Right lung (tissue), 10 donors: ENCODE results near the gene FBN3. TPM values are rescaled to one million over a fixed set of nuclear protein-coding genes. Genes with fewer than 3 reads are reported as not detected.
"Not testable (repeated sequence)": the region's sequence is repeated elsewhere in the genome, so short reads cannot be mapped to it uniquely, and the experiment has no call there.

Experiments used
- DNase-seq, 2 donors: peaks; one replicate each; pipeline ENCODE4 v3.0.0-alpha.2; 2013
- long read RNA-seq, 8 donors: transcript quantifications; one replicate each; lab custom pipeline, GENCODE V29; 2026
- polyA plus RNA-seq, 5 donors: library from polyadenylated mRNA; unstranded; fragments of 120-200 nt; gene quantifications; one replicate each; pipeline versions ENCODE4 v1.2.1 to v1.2.3, GENCODE V29; 2013; ENCODE audit warnings: inconsistent platforms in 1 of 5, low replicate concordance in 1 of 5; ENCODE audit not compliant: insufficient read length in 5 of 5, insufficient read depth in 1 of 5

Gene FBN3
- 10 to 100 TPM; 52.4 to 74.3 (median 54.0) TPM for polyA plus RNA-seq
- long read RNA-seq, donor 1, result 0 reads
- long read RNA-seq, donor 2, result 0 reads
- long read RNA-seq, donor 3, result 0 reads
- long read RNA-seq, donor 4, result 0 reads
- long read RNA-seq, donor 5, partial matches to known transcripts, result 0 of 1 reads
- long read RNA-seq, donor 5, other reads (novel, unspliced or antisense), result 0 of 1 reads
- long read RNA-seq, donor 6, partial matches to known transcripts, result 123 of 134 reads
- long read RNA-seq, donor 6, other reads (novel, unspliced or antisense), result 10 of 134 reads
- long read RNA-seq, donor 7, partial matches to known transcripts, result 271 of 283 reads
- long read RNA-seq, donor 7, other reads (novel, unspliced or antisense), result 12 of 283 reads
- long read RNA-seq, donor 8, result 0 reads

DNA sequence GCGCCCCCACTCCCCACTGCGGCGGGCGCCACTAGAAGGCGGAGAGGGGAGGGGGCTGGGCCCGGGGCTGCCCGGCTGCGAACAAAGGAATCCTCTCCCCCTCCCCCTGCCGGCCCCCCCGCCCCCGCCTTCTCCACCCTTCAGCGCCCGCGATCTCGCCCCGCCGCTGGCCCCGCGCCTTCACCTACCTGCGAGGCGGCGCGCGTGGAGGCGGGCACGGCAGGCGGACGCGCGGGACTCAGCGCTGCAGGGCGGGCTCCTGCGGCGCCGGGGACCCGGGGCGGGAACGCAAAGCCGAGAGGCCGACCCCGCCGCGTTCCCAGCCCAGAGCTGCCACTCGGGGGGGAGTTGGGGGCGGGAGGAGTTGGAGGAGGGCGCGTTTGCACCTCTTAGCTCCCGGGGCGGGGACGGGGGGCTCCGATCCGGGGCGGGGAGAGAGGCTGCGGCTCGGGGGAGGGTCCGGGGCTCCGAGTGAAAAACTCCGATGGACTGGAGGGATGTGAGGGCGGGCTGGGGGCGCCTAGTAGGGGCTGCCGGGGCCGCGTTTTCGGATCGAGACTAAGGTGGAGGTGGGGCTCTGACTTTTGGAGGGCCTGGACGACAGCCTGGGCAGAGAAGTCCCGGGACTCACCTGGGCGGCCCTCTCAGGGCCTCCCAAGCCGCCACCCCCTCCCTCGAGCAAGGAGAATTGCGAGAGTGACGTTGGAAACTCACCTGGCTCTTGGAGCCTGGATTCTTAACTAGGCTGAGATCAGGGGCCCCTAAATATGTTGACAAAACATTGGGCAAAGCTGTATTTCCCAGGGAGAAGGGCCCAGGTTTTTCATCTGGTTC is at the start of gene FBN3:
Gene FBN3 (minus strand): TSS at position 332 of the 834 bp plus-strand sequence. CDS start 2,112 bp downstream, outside the sequence.
- peak in 1 of 2 donors; percentile 40 for DNase-seq

DNA sequence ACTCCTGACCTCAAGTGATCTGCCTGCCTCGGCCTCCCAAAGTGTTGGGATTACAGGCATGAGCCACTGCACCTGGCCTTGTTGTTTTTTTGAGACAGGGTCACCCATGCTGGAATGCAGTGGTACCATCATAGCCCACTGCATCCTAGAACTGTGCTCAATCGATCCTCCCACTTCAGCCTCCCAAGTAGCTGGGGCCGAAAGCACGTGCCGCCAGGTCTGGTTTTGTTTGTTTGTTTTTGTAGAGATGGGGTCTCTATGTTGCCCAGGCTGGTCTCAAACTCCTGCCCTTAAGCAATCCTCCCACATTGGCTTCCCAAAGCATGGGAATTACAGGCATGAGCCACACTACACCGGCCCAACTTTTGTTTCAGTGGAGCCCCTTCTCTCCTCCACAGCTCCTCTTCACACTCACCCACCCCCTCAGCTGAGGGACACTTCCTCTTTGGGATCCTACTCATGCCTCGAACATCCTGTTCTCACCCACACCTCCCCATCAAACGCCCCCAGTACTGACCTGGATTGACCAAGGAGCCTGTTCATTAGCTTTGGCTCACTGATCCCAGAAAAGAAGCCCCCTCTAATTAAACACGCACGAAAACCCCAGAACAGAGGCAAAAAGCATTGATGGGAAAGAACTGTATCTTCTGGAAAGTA is 47.0 kb upstream of the FBN3 start:
- DNase-seq, result no peak

DNA sequence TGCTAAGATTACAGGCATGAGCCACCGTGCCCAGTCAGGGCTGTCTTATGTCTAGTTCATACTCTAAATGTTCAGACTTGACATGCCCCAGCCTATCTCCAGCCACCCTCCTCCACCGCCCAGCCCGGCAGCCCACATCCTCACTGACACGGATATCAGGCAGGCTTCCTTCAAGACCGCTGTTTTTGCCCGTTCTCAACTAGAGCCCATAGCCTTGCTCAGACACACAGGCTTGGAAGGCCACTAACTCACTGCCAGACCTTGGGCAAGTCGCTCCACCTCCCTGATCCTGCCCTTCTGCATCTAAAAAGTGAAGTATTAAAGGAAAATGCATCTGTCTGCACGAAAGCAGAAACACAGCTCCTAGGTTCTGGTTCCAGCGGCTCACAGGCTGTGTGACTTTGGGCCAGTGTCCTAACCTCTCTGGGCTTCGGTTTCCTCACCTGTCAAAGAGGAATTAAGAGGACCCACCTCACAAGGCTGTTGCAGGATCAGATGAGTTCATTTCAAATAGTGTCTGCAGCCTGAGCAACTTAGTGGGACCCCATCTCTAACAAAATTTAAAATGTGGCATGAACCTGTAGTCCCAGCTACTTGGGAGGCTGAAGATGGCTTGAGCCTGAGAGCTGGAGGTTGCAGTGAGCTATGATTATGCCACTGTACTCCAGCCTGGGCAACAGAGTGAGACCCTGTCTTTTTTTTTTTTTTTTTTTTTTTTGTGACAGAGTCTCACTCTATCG is 45.3 kb upstream of the FBN3 start:
- DNase-seq, result no peak

DNA sequence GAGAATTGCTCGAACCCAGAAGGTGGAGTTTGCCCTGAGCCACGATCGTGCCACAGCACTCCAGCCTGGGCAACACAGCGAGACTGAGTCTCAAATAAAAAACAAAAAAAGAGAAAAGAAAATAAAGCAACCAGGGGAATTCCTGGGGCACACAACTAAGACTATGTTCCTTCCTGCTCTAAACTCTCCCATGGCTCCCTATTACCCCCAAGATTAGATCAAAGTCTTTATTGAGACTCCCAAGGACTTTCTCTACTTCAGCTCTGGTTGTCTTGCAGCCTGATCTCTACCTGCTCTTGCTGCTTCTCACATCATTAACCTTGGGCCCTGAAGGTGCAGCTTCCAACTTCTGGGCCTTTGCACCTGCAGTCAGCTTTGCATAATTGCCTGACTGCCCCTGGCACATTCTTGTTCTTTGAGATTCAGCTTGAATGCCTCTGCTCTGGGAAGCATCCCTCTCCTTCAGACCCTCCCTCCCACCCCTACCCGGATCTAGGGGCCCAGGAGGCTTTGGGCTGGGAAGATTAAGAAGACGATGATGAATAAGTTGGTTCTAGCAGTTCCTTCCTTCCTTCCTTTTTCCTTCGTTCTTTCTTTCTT is 42.9 kb upstream of the FBN3 start:
- DNase-seq, result no peak

DNA sequence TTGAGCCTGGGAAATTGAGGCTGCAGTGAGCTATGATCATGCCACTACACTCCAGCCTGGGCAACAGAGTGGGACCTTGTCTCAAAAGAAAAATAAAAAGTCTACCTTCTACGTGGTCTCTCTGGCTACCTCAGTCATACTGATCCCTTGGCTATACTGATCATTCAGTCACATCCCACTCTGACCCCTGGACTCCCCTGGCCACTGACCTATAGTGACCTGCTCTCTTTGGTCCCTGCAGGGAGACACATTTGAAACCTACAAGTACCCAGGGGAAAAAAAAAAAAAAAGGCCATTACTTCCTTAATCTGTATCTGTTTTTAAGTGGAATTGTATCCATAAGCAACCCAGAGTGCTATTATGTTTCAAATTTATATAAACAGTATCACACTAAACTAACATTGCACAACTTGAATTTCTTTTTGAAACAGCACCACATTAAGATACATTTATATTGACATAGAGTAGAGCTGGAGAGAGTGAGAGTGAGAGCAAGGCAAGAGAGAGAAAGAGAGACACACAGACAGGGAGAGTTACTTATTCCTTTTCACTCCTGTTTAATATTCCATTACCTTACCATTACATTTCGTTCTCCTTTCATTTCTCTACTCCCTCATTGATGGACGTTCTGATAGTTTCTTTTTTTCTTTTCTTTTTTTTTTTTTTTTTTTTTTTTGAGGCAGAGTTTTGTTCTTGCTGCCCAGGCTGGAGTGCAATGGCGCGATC is 36.1 kb upstream of the FBN3 start:
- no peak for DNase-seq

DNA sequence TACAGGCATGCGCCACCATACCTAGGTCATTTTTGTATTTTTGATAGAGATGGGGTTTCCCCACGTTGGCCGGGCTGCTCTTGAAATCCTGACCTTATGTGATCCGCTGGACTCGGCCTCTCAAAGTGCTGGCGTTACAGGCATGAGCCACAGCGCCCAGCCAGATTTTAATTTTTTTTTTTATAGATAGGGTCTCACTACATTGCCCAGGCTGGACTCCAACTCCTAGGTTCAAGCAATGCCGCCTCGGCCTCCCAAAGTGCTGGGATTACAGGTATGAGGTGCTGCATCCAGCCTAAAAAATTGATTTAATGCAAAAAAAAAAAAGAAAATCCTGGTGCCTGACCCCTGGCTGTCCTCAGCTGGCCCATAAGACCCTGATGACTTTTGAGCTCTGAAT is 34.9 kb upstream of the FBN3 start:
- no peak for DNase-seq

DNA sequence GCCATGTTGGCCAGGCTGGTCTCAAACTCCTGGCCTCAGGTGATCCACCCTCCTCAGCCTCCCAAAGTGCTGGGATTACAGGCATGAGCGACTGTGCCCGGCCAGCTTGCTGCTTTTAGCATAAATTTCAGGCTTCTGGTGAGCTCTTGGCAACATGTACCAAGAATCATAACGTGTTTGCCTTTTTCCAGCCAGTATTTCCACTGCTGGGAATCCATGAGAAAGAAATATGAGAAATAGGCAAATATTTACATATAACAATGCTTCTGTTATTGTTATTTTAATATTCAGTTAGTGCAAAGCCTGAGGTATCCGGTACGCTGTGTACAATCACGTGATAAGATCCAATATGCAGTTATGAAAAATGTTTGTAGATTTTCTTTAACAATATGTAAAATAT is 30.6 kb upstream of the FBN3 start:
- no peak for DNase-seq

DNA sequence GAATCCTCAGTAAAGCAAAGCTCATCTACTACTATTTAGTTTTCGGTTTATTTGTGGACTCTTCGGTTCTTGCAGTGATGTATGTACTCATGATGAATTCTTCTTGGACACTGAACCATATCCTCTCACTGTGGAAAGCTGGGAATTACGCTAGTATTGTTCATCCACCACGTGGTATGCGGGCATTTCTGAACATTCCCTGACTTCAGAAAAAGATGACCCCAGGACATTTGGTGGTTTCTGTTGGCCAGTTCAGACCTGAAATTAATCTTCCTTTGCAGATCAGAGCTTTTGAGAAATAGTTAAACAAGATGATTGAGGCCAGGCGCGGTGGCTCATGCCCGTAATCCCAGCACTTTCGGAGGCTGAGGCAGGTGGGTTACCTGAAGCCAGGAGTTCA is 25.3 kb upstream of the FBN3 start:
- no peak for DNase-seq

DNA sequence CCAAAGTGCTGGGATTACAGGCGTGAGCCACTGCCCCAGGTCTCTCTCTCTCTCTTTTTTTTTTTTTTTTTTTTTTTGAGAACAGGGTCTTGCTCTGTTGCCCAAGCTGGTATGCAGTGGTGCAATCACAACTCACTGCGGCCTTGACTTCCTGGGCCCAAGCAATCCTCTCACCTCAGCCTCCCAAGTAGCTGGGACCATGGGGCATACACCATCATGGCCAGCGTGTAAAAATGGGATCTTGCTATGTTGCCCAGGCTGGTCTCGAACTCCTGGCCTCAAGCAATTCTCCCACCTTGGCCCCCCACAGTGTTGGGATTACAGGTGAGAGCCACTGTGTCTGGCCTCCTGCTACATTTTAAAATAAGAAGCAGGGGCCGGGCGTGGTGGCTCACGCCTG is 19.1 kb upstream of the FBN3 start:
- DNase-seq, result no peak

DNA sequence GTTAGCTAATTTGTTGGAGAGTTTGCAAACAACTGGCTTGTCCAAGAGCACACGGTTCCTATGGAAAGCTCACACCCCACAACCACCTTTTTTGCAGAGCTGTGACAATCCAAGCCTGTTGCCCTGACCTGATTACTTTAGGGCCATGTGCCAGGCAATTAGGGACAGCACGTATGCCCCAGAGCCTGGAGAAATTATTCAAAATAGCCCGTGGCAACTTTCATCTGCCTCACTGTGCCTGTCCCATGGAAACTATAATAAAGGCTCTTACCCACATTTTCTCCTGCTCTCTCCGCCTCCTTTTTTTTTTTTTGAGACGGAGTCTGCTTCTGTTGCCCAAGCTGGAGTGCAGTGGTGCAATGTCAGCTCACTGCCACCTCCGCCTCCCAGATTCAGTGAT is 18.6 kb upstream of the FBN3 start:
- DNase-seq, result no peak

DNA sequence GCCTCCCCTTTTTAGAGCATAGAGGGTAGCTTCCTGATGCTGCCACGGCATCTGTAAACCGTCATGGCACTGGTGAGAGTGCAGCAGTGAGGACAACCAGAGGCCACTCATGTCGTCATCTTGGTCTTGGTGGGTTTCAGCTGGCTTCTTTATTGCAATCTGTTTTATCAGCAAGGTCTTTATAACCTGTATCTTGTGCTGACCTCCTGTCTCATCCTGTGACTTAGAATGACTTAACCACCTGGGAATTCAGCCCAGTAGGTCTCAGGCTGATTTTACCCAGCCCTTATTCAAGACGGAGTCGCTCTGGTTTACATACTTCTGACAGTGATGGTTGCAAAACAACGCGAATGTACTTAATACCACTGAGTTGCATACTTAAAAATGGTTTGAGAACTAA is 14.4 kb upstream of the FBN3 start:
- no peak for DNase-seq

DNA sequence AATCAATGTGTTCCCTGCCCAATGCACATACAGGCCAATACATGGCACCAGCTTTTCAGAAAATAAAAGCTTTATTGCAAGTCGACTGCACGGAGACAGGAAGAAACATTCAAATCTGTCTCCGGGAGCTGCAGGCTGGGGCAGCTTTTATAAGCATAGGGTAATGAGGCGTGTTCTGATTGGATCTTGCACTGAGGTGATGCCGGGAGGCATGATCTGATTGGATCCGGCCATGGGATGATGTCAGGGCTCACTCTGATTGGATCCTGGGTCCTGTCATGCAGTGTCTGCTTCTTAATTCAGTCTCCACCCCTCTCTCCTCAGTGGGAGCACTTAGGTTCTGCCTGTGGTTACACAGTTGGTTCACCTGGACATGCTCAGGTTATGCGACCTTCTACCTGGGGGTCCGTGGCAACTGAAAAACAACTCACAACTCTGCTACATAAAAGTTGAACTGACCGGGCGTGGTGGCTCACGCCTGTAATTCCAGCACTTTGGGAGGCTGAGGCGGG is 11.8 kb upstream of the FBN3 start:
- no peak for DNase-seq

DNA sequence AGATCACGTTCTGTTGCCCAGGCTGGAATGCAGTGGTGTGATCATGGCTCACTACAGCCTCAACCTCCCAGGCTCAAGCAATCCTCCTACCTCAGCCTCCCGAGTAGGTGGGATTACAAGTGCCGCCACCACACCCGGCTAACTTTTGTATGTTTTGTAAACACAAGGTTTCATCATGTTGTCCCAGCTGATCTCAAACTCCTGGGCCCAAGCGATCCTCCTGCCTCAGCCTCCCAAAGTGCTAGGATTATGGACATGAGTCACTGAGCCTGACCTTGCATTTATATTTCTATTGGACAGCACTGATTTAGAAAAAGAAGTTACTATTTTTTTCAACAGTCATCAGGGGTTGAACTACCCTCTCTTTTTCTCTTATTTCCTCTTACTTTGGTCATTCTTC is 9.9 kb upstream of the FBN3 start:
- DNase-seq, result not testable (repeated sequence)

DNA sequence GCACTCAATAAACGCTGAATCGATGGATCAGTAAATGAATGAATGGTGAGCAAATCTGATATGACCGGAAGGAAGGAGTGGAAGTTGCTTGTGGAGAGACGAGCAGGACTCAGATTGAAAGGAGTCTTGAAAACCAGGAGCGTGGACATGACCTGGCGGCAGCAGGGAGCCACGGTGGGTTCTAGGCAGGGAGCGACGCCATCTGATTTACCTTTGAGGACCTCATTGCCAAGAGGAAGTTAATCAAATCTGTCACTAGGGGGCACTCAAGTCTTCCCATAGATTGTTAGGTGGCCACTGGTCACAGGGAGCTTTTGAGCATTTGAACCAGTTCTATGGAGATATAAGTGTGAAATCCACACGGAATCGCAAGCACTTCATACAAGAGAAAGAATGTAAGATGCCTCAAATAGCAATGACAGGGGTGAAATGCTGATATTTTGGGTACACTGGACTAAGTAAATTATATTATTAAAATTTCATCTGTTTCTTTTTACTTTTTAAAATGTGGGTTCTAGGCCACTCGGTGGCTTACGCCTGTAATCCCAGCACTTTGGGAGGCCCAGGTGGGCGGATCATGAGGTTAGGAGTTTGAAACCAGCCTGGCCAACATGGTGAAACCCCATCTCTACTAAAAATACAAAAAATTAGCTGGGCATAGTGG is 9.2 kb upstream of the FBN3 start:
- DNase-seq, result peak in 1 of 2 donors; percentile 66

DNA sequence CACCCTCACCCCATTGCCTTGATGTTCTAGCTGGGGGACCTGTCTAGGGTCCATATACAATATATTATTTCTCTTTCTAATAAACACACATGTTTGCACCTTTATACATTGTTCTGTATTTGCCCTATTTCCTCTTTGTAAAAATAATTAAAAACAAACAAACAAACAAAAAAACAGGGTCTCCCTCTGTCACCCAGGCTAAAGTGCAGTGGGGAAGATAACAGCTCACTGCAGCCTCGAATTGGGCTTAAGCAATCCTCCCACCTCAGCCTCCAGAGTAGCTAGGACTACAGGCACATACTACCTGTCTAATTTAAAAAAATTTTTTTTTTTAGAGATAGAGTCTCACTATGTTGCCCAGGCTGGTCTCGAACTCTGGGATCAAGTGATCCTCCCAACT is 5.9 kb upstream of the FBN3 start:
- DNase-seq, result no peak

DNA sequence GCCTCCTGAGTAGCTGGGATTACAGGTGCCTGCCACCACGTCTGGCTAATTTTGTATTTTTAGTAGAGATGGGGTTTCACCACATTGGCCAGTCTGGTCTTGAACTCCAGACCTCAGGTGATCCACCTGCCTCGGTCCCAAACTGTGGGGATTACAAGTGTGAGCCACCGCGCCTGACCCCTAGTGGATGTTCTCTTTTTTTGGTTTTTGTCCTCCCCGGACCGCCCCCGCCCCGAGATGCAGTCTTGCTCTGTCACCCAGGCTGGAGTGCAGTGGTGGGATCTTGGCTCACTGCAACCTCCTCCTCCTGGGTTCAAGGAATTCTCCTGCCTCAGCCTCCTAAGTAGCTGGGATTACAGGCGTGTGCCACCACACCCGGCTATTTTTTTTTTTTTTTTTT is 4.6 kb upstream of the FBN3 start:
- DNase-seq, result not testable (repeated sequence)

DNA sequence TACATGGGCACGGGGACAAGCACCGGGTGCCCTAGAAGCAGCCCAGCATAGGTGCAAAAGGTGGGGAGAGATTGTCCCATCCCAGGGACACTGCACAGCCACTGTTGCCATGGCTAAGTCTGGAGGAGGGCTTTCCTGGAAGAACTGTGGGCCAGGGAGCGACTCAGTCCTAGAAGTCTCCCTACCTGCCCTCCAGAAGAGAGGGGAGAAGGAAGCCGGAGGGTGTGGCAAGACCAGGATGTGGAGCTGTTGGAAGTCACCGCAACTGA is 2.3 kb upstream of the FBN3 start:
- no peak for DNase-seq

DNA sequence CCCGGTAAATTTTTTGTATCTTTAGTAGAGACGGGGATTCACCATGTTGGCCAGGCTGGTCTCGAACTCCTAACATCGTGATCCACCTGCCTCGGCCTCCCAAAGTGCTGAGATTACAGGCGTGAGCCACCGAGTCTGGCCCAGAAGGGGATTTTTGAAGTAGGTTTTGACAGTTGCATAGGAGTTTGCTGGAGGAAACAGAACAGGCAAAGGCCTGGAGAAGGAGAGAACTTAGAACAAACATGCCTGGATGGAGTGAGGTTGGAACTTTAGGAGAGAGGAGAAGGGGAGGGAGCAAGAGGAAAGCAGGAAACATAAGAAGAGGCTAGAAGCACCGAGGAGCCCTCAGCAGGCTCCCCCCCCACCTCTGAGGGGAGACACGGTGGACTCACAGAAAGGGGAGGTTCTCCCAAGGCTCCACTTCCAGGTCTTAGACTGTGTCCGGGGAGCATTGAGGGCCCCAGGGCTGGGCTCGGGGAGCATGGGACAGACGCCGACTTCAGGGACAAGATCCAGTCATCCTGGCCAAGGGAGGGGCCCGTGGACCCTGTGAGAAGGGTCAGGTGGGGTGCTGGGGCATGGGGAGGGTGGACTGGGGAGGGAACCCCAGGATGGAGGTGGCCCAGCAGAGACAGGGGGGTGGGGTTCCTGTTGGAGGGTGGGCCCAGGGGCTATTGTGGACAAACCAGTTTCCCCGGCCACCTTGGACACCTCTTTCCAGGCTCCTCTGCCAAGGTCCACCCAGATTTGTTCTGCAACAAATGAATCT is 1.8 kb upstream of the FBN3 start:
- DNase-seq, result no peak

DNA sequence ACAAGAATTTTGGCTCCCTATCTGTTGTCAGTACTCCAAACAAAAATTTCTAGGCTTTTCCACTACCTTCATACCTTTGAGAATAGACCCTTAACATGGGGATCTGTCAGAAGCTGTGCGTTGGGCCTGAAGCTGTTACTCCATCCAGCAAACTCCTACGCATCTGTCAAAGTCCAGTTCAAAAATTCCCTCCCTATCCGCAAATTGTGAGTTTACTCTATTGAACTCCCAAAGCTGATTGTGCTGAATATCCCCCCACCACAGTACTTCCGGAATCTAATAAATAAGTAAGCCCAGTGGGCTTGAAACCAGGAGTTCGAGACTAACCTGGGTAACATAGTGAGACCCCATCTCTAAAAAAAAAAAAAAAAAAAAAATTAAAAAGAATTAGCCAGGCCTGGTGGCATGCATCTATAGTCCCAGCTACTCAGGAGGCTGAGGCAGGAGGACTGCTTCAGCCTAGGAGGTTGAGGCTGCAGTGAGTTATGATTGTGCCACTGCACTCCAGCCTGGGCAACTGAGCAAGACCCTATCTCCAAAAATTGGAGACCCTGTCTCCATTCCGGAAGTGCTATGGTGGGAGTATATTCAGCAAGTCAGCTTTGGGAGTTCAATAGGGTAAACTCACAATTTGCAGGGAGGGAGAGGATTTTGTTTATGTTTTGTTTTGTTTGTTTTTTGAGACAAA is 930 bp upstream of the FBN3 start:
- no peak for DNase-seq
